Measurements from ENCODE around the gene NFIA. TPM values are rescaled to one million over a fixed set of nuclear protein-coding genes. Genes with fewer than 3 reads are reported as not detected.

NFIA gene
- total RNA-seq, 6 donors from 2014 or later = 33.5 to 94.3 (median 44.9) TPM

GRCh38 chr1:61051443-61051718, 31.0 kb upstream of the NFIA start:
- H3K36me3 ChIP-seq = no peaks in the 10 kb centered on the region
- 30 to 32% methylated on average over 4 of the region's 4 CpGs for WGBS, 2 donors
- H3K27ac ChIP-seq = peak overlapping the region; percentile 92 to 96 (median 95)
- DNase-seq (no peak), ATAC-seq (ENCODE audit: low FRiP score in 2 of 2) (no peak)
- peak overlapping the region in 3 of 4 donors; percentile 66 to 91 (median 80) for H3K4me3 ChIP-seq
- no peaks in the 10 kb centered on the region for H3K9me3 ChIP-seq
- H3K4me1 ChIP-seq = peaks cover 35 to 60% (median 47%) of the 10 kb centered on the region in 4 donors
- no peak for TF ChIP-seq POLR2A (IDR thresholded peaks at IDR 0.05)
- TF ChIP-seq CTCF (IDR thresholded peaks at IDR 0.05) = no peak
- no peak for TF ChIP-seq EP300 (IDR thresholded peaks at IDR 0.05)
- TF ChIP-seq POLR2AphosphoS5 (IDR thresholded peaks at IDR 0.05) = no peak
- no peaks in the 10 kb centered on the region for H3K27me3 ChIP-seq

- no peaks in the 10 kb centered on the region for H3K36me3 ChIP-seq
- peaks cover 35 to 64% (median 48%) of the 10 kb centered on the region in 4 donors for H3K4me1 ChIP-seq
- H3K27me3 ChIP-seq = no peaks in the 10 kb centered on the region
- no peak for ATAC-seq (ENCODE audit: low FRiP score in 2 of 2)
- peak in 1 of 2 donors; percentile 68 for DNase-seq
- peak overlapping the region in 2 of 4 donors; percentile 66 to 91 for H3K4me3 ChIP-seq
- H3K9me3 ChIP-seq = no peaks in the 10 kb centered on the region
- no peak for TF ChIP-seq CTCF (IDR thresholded peaks at IDR 0.05)
- TF ChIP-seq POLR2AphosphoS5 (IDR thresholded peaks at IDR 0.05) = no peak
- no peak for TF ChIP-seq POLR2A (IDR thresholded peaks at IDR 0.05)
- no peak for TF ChIP-seq EP300 (IDR thresholded peaks at IDR 0.05)
- H3K27ac ChIP-seq = peak overlapping the region; percentile 57 to 96 (median 94)
- WGBS, 2 donors = 85 to 87% methylated on average over 23 of the region's 23 CpGs
These were observed 30.5 kb upstream of the NFIA start for GRCh38 chr1:61051719-61052394.

GRCh38 chr1:61052395-61053225, 29.8 kb upstream of the NFIA start:
- peak overlapping the region in 3 of 4 donors; percentile 44 to 55 (median 53) for H3K4me3 ChIP-seq
- H3K4me1 ChIP-seq = peaks cover 36 to 66% (median 48%) of the 10 kb centered on the region in 4 donors

GRCh38 chr1:61053226-61053711, 29.1 kb upstream of the NFIA start:
- Histone ChIP-seq H3K36me3 (no peaks in the 10 kb centered on the region), H3K4me1 (peaks cover 39 to 72% (median 53%) of the 10 kb centered on the region in 4 donors), H3K9me3 (no peaks in the 10 kb centered on the region), H3K4me3 (peak overlapping the region; percentile 20 to 55 (median 48)), H3K27ac (peak overlapping the region; percentile 19 to 96 (median 66)), H3K27me3 (no peaks in the 10 kb centered on the region)
- DNase-seq = no peak
- TF ChIP-seq POLR2A (IDR thresholded peaks at IDR 0.05) = no peak
- TF ChIP-seq CTCF (IDR thresholded peaks at IDR 0.05) = no peak
- no peak for TF ChIP-seq POLR2AphosphoS5 (IDR thresholded peaks at IDR 0.05)
- ATAC-seq (ENCODE audit: low FRiP score in 2 of 2) = no peak
- WGBS, 2 donors = 45 to 46% methylated on average over 10 of the region's 10 CpGs

More at GRCh38 chr1:61052395-61053225, 29.8 kb upstream of the NFIA start:
- DNase-seq (peak in 1 of 2 donors; percentile 44), ATAC-seq (ENCODE audit: low FRiP score in 2 of 2) (peak in 1 of 2 donors; percentile 20)
- H3K27ac ChIP-seq = peak overlapping the region; percentile 19 to 96 (median 66)
- no peaks in the 10 kb centered on the region for H3K9me3 ChIP-seq
- TF ChIP-seq POLR2AphosphoS5 (IDR thresholded peaks at IDR 0.05) = peak in 1 of 2 donors; percentile 16
- no peak for TF ChIP-seq EP300 (IDR thresholded peaks at IDR 0.05)
- H3K27me3 ChIP-seq = no peaks in the 10 kb centered on the region
- H3K36me3 ChIP-seq = no peaks in the 10 kb centered on the region
- 58 to 77% methylated on average over 10 of the region's 10 CpGs for WGBS, 2 donors

Data from upper lobe of left lung (tissue), 6 donors.